Ovary (tissue), 9 donors: ENCODE measurements around the gene GET4. TPM values are rescaled to one million over a fixed set of nuclear protein-coding genes. Genes with fewer than 3 reads are reported as not detected.

Source experiments
- DNase-seq, 5 donors: peaks; one replicate each; pipeline ENCODE4 v3.0.0-alpha.2; 2019 to 2020
- H3K27ac ChIP-seq, 2 donors: fragments of 200-600 bp; one replicate each; pipeline versions ENCODE4 v1.5.1 to v1.8.0; 2019 to 2022
- H3K27me3 ChIP-seq: fragments of 200-600 bp; one replicate; pipeline ENCODE4 v1.8.0; 2022
- H3K36me3 ChIP-seq: fragments of 200-600 bp; sonication (generic); one replicate; pipeline ENCODE4 v1.5.1; 2019
- H3K4me1 ChIP-seq: one replicate; pipeline ENCODE4 v1.8.1; 2013; ENCODE audit warnings: mild to moderate bottlenecking, moderate library complexity; ENCODE audit not compliant: insufficient read depth
- H3K4me3 ChIP-seq: fragments of 200-600 bp; sonication (generic); one replicate; pipeline ENCODE4 v1.5.1; 2017
- H3K9me3 ChIP-seq, 2 donors: fragments of 200-600 bp in 1 of 2; sonication (generic) in 1 of 2; one replicate each; pipeline versions ENCODE4 v1.5.1 to v1.8.1; 2013 to 2019; ENCODE audit warnings: mild to moderate bottlenecking in 1 of 2, moderate library complexity in 1 of 2
- EP300 ChIP-seq: sonication (generic); formaldehyde crosslinking; IDR thresholded peaks from one replicate; pipeline ENCODE4 v1.6.1; 2017; ENCODE audit warnings: antibody characterized with exemption
- POLR2A ChIP-seq: fragments of 450-650 bp; IDR thresholded peaks from one replicate; pipeline ENCODE4 v1.6.1; 2017; ENCODE audit warnings: antibody characterized with exemption, mild to moderate bottlenecking, moderate library complexity
- WGBS, 3 donors: extraction: QIAGEN DNeasy Blood & Tissue Kit in 1 of 3; methylation state at CpG; one replicate each; pipeline versions ENCODE4 v1.1.5 to v1.1.7; 2013 to 2017; 5-methylcytosine and 5-hydroxymethylcytosine counted together
- intact Hi-C, 4 donors: fragments of 100-400 bp; cut with DNase I; formaldehyde crosslinking; loops; one replicate each; pipeline versions ENCODE4 v1.11.0 to v1.15.1; 2022 to 2023
- polyA plus RNA-seq, 2 donors: library from polyadenylated mRNA; stranded (reverse); fragments of 200-250 nt in 1 of 2; fragments of 350-450 nt in 1 of 2; fragmentation: Illumina TruSeq in 1 of 2; extraction: RNeasy Lipid Tissue Mini Kit (QIAGEN cat#74804) in 1 of 2; gene quantifications; one replicate each; pipeline ENCODE4 v1.2.3, GENCODE V29; 2013 to 2014
- total RNA-seq, 7 donors: library from RNA; depleted of rRNA in 2 of 7; stranded (reverse); fragments of >200 nt in 2 of 7; fragmentation: NEBNext Ultra II Directional in 3 of 7; extraction: Animal tissue kit (Norgen Biotek cat#: 25700) in 3 of 7; gene quantifications; one replicate each; pipeline versions ENCODE4 v1.1.0 to v1.2.4, GENCODE V29; 2016 to 2023
- TF ChIP-seq, protein P1 (sequence below), 3 donors: fragments of 450-650 bp in 2 of 3; fragments of 200-600 bp in 1 of 3; IDR thresholded peaks; one replicate each; pipeline versions ENCODE4 v1.5.1 to v1.8.0; 2016 to 2022; ENCODE audit warnings: antibody characterized with exemption in 3 of 3, mild to moderate bottlenecking in 1 of 3
- donor health status: DM: no; HTN: no; CAD: no; lungs with moderate emphysema.
- donor health status: DM: no; HTN: no; CAD: no.
- donor health status: Bipolar disorder and iron deficiency.
- donor health status: DM: yes; HTN: yes; CAD: no.
- donor health status: DM: no; HTN: no; CAD: no.
- donor health status: DM: yes; HTN: yes; CAD: no.

The GET4 gene
- total and polyA plus RNA-seq, 9 donors = 7.2 to 37.6 (median 30.4) TPM

GRCh38 chr7:884191-885003 lies 8.0 kb downstream of the GET4 start:
- DNase-seq = peak in 1 of 5 donors; percentile 21
- Histone ChIP-seq H3K27me3 (no peaks in the 10 kb centered on the region), H3K4me3 (no peak overlapping the region), H3K9me3 (no peaks in the 10 kb centered on the region), H3K36me3 (no peaks in the 10 kb centered on the region), H3K4me1 (peaks cover 22% of the 10 kb centered on the region), H3K27ac (peak overlapping the region in 1 of 2 donors; percentile 13)
- TF ChIP-seq, protein P1, sequence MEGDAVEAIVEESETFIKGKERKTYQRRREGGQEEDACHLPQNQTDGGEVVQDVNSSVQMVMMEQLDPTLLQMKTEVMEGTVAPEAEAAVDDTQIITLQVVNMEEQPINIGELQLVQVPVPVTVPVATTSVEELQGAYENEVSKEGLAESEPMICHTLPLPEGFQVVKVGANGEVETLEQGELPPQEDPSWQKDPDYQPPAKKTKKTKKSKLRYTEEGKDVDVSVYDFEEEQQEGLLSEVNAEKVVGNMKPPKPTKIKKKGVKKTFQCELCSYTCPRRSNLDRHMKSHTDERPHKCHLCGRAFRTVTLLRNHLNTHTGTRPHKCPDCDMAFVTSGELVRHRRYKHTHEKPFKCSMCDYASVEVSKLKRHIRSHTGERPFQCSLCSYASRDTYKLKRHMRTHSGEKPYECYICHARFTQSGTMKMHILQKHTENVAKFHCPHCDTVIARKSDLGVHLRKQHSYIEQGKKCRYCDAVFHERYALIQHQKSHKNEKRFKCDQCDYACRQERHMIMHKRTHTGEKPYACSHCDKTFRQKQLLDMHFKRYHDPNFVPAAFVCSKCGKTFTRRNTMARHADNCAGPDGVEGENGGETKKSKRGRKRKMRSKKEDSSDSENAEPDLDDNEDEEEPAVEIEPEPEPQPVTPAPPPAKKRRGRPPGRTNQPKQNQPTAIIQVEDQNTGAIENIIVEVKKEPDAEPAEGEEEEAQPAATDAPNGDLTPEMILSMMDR (IDR thresholded peaks at IDR 0.05) = no peak
- TF ChIP-seq POLR2A (no peak), EP300 (no peak)
- WGBS, 3 donors = 78 to 85% (median 81%) methylated on average over 31 of the region's 31 CpGs
- intact Hi-C loops = loop anchor here in 1 of 4 donors (10.0 kb wide), 1 partner anchor 560 kb away; no protein-coding TSS in a partner anchor

DNA sequence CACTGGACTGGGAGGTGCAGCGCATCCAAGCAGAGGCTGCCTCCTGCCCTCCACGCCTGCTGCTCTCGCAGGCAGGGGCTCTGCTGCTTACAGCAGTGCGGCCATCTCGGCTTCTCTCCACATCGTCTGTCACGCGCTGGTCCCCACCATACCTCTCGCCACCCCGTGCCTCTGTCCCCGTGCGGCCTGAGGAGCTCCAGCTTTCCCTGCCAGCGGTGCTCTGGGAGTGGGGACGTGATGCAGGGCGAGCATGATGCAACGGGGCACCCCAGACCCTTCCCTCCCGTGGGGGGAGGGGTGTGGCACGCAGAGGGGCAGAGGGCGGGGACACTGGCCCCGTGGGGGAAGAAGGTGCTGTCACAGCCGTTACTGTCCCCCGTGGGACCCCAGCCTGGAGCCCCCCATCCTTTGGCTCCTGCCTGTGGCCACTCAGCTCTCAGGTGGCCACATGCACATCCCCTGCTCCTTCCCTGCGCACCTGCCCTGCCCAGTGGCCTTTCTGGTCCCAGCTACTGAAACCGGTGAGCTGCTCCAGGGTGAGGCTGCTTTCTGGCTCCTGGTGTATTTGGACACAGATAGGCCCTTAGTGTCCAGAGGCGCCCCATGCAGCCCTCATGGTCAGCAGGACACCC lies 9.0 kb downstream of the GET4 start:
- H3K27ac ChIP-seq = peak overlapping the region in 1 of 2 donors; percentile 13

GRCh38 chr7:885893-886625 lies 9.7 kb downstream of the GET4 start:
- Histone ChIP-seq H3K27ac (no peak overlapping the region), H3K9me3 (no peaks in the 10 kb centered on the region), H3K36me3 (no peaks in the 10 kb centered on the region), H3K4me3 (no peak overlapping the region), H3K27me3 (no peaks in the 10 kb centered on the region), H3K4me1 (peaks cover 22% of the 10 kb centered on the region)
- TF ChIP-seq, protein P1 (IDR thresholded peaks at IDR 0.05) = no peak
- TF ChIP-seq POLR2A (no peak), EP300 (no peak)
- peak in 1 of 5 donors; percentile 21 for DNase-seq
- 87 to 88% (median 87%) methylated on average over 30 of the region's 30 CpGs for WGBS, 3 donors
- intact Hi-C loops = loop anchor here in 1 of 4 donors (10.0 kb wide), 1 partner anchor 561 kb away; no protein-coding TSS in a partner anchor

More for the DNA sequence above, 9.0 kb downstream of the GET4 start:
- no peaks in the 10 kb centered on the region for H3K9me3 ChIP-seq
- no peak overlapping the region for H3K4me3 ChIP-seq
- DNase-seq = peak in 1 of 5 donors; percentile 18
- 49 to 72% (median 59%) methylated on average over 24 to 25 of the region's 25 CpGs for WGBS, 3 donors
- TF ChIP-seq EP300 = no peak
- TF ChIP-seq, protein P1 (IDR thresholded peaks at IDR 0.05) = no peak
- TF ChIP-seq POLR2A = no peak
- intact Hi-C loops = loop anchor here in 1 of 4 donors (10.0 kb wide), 1 partner anchor 561 kb away; no protein-coding TSS in a partner anchor
- H3K27me3 ChIP-seq = no peaks in the 10 kb centered on the region
- peaks cover 22% of the 10 kb centered on the region for H3K4me1 ChIP-seq
- no peaks in the 10 kb centered on the region for H3K36me3 ChIP-seq
